ENCODE data around the gene OR10D3.
"Not testable (repeated sequence)": the region's sequence is repeated elsewhere in the genome, so short reads cannot be mapped to it uniquely, and the experiment has no call there.

Gene OR10D3

GRCh38 chr11:124209824-124210357 is 26.7 kb downstream of the OR10D3 start:
- no peaks in the 10 kb centered on the region for H3K36me3 Mint-ChIP-seq
- H3K27ac Mint-ChIP-seq, result no peak overlapping the region
- H3K27me3 Mint-ChIP-seq, result peaks cover 7% of the 10 kb centered on the region
- H3K9me3 Mint-ChIP-seq, result no peaks in the 10 kb centered on the region
- no peak overlapping the region for H3K4me3 Mint-ChIP-seq
- ATAC-seq, result no peak
- H3K4me1 Mint-ChIP-seq, result no peaks in the 10 kb centered on the region

- Mint-ChIP-seq H3K4me1 (no peaks in the 10 kb centered on the region), H3K4me3 (no peak overlapping the region), H3K9me3 (no peaks in the 10 kb centered on the region), H3K27ac (no peak overlapping the region), H3K27me3 (peaks cover 7% of the 10 kb centered on the region), H3K36me3 (no peaks in the 10 kb centered on the region)
- ATAC-seq, result peak; percentile 37
Observed at GRCh38 chr11:124210421-124210820, 27.3 kb downstream of the OR10D3 start.

- no peak overlapping the region for H3K4me3 Mint-ChIP-seq
- H3K27ac Mint-ChIP-seq, result no peak overlapping the region
- no peaks in the 10 kb centered on the region for H3K9me3 Mint-ChIP-seq
- no peaks in the 10 kb centered on the region for H3K4me1 Mint-ChIP-seq
- peaks cover 7% of the 10 kb centered on the region for H3K27me3 Mint-ChIP-seq
- no peaks in the 10 kb centered on the region for H3K36me3 Mint-ChIP-seq
- ATAC-seq, result no peak
Observed at GRCh38 chr11:124211321-124211720, 28.2 kb downstream of the OR10D3 start.

- Mint-ChIP-seq H3K27me3 (no peaks in the 10 kb centered on the region), H3K36me3 (no peaks in the 10 kb centered on the region), H3K4me1 (no peaks in the 10 kb centered on the region), H3K4me3 (no peak overlapping the region), H3K9me3 (no peaks in the 10 kb centered on the region), H3K27ac (no peak overlapping the region)
- no peak for ATAC-seq
Observed at GRCh38 chr11:124214027-124214426, 30.9 kb downstream of the OR10D3 start.

- no peaks in the 10 kb centered on the region for H3K4me1 Mint-ChIP-seq
- no peaks in the 10 kb centered on the region for H3K27me3 Mint-ChIP-seq
- no peaks in the 10 kb centered on the region for H3K9me3 Mint-ChIP-seq
- H3K27ac Mint-ChIP-seq, result no peak overlapping the region
- no peak for ATAC-seq
- H3K36me3 Mint-ChIP-seq, result no peaks in the 10 kb centered on the region
- H3K4me3 Mint-ChIP-seq, result no peak overlapping the region
Observed at GRCh38 chr11:124219126-124219525, 36.0 kb downstream of the OR10D3 start.

- Mint-ChIP-seq H3K27ac (no peak overlapping the region), H3K9me3 (no peaks in the 10 kb centered on the region), H3K4me1 (no peaks in the 10 kb centered on the region), H3K4me3 (no peak overlapping the region), H3K27me3 (peaks cover 11% of the 10 kb centered on the region), H3K36me3 (no peaks in the 10 kb centered on the region)
- no peak for ATAC-seq
Observed at GRCh38 chr11:124222407-124222806, 39.3 kb downstream of the OR10D3 start.

GRCh38 chr11:124224618-124225423 is 41.7 kb downstream of the OR10D3 start:
- H3K36me3 Mint-ChIP-seq, ATAC-seq, H3K4me1 Mint-ChIP-seq, H3K27ac Mint-ChIP-seq, H3K4me3 Mint-ChIP-seq, H3K9me3 Mint-ChIP-seq: not testable (repeated sequence)
- H3K27me3 Mint-ChIP-seq, result peaks cover 22% of the 10 kb centered on the region

- Mint-ChIP-seq H3K4me1 (no peaks in the 10 kb centered on the region), H3K9me3 (peaks cover 2% of the 10 kb centered on the region), H3K4me3 (no peak overlapping the region), H3K27me3 (peaks cover 22% of the 10 kb centered on the region), H3K27ac (no peak overlapping the region), H3K36me3 (no peaks in the 10 kb centered on the region)
- ATAC-seq, result no peak
Observed at GRCh38 chr11:124225471-124225870, 42.3 kb downstream of the OR10D3 start.

GRCh38 chr11:124233376-124233775 is 50.2 kb downstream of the OR10D3 start:
- Mint-ChIP-seq H3K27ac (no peak overlapping the region), H3K27me3 (peaks cover 1% of the 10 kb centered on the region), H3K4me1 (no peaks in the 10 kb centered on the region), H3K4me3 (no peak overlapping the region), H3K9me3 (peaks cover under 1% of the 10 kb centered on the region), H3K36me3 (no peaks in the 10 kb centered on the region)
- no peak for ATAC-seq

All from stimulated activated memory B cell treated with anti-CD40 and anti-IgM and Interleukin-4, amounts not matched to agents 10 μg/mL and 1 μg/mL and 100 μg/mL, for 72 hours (primary cell).